Smooth muscle cell (in vitro differentiated cells): ENCODE results near the gene SLC6A13. TPM values are rescaled to one million over a fixed set of nuclear protein-coding genes. Genes with fewer than 3 reads are reported as not detected.

ENCODE experiments used
- DNase-seq: peaks from one replicate; lab custom pipeline; 2025; ENCODE audit not compliant: unreplicated experiment; lab: John Stamatoyannopoulos, UW
- H2AFZ ChIP-seq: fragments of 200-600 bp; sonication (generic); 2 replicates; pipeline ENCODE4 v1.6.0; 2016; ENCODE audit warnings: antibody characterized with exemption, low read depth, mild to moderate bottlenecking
- H3F3A ChIP-seq: fragments of 200-600 bp; sonication (generic); 2 replicates; pipeline ENCODE4 v1.6.0; 2017; ENCODE audit warnings: antibody characterized with exemption, low read depth
- H3K27ac ChIP-seq: fragments of 200-600 bp; sonication (generic); 2 replicates; pipeline ENCODE4 v1.5.1; 2016; ENCODE audit warnings: low read depth, mild to moderate bottlenecking
- H3K27me3 ChIP-seq: fragments of 200-600 bp; sonication (generic); 2 replicates; pipeline ENCODE4 v1.6.1; 2016; ENCODE audit warnings: low read depth, mild to moderate bottlenecking
- H3K36me3 ChIP-seq: fragments of 200-600 bp; sonication (generic); 2 replicates; pipeline ENCODE4 v1.5.1; 2016; ENCODE audit warnings: low read depth
- H3K4me1 ChIP-seq: fragments of 200-600 bp; sonication (generic); 2 replicates; pipeline ENCODE4 v1.5.1; 2016; ENCODE audit warnings: low read depth
- H3K4me2 ChIP-seq: fragments of 200-600 bp; sonication (generic); 2 replicates; pipeline ENCODE4 v1.6.0; 2016; ENCODE audit warnings: mild to moderate bottlenecking
- H3K4me3 ChIP-seq: fragments of 200-600 bp; sonication (generic); 2 replicates; pipeline ENCODE4 v1.5.1; 2016; ENCODE audit warnings: mild to moderate bottlenecking
- H3K79me2 ChIP-seq: fragments of 200-600 bp; sonication (generic); 2 replicates; pipeline ENCODE4 v1.6.0; 2016; ENCODE audit warnings: low read depth, mild to moderate bottlenecking
- H3K9ac ChIP-seq: fragments of 200-600 bp; sonication (generic); 2 replicates; pipeline ENCODE4 v1.6.0; 2016; ENCODE audit warnings: low read depth
- H3K9me3 ChIP-seq: fragments of 200-600 bp; sonication (generic); replicated peaks from 2 replicates; pipeline ENCODE4 v1.5.1; 2016; ENCODE audit warnings: low read depth
- H4K20me1 ChIP-seq: fragments of 200-600 bp; sonication (generic); 2 replicates; pipeline ENCODE4 v1.6.0; 2016; ENCODE audit warnings: low read depth
- CTCF ChIP-seq: fragments of 200-600 bp; sonication (generic); IDR thresholded peaks from 2 replicates; pipeline ENCODE4 v1.5.1; 2017; ENCODE audit warnings: borderline replicate concordance, mild to moderate bottlenecking, antibody characterized with exemption; ENCODE audit not compliant: insufficient read depth, poor library complexity, severe bottlenecking
- WGBS: methylation state at CpG from one replicate; pipeline ENCODE4 v1.1.7; 2016; ENCODE audit warnings: low lambda C conversion rate; 5-methylcytosine and 5-hydroxymethylcytosine counted together
- polyA plus RNA-seq: library from polyadenylated mRNA; unstranded; fragments of >200 nt; fragmentation: Nextera tagmentation; extraction: Ambion mirVana; gene quantifications from 2 replicates; pipeline ENCODE4 v1.2.1, GENCODE V29; 2016
- total RNA-seq: library from RNA; depleted of rRNA; stranded (reverse); fragments of >200 nt; gene quantifications from 2 replicates; pipeline ENCODE4 v1.2.3, GENCODE V29; 2014

SLC6A13 gene
- total and polyA plus RNA-seq, 2 experiments from 2014 or later = 0.45 to 0.66 TPM

- H3K9ac ChIP-seq = no peak overlapping the region
- no peaks in the 10 kb centered on the region for H3K4me1 ChIP-seq
- H3K4me2 ChIP-seq = no peak overlapping the region
- H3K27me3 ChIP-seq = no peaks in the 10 kb centered on the region
- TF ChIP-seq CTCF = no peak
- H3K9me3 ChIP-seq = no peaks in the 10 kb centered on the region
- no peak for DNase-seq
- WGBS = 88% methylated on average over 11 of the region's 11 CpGs
- no peak overlapping the region for H3K4me3 ChIP-seq
- H4K20me1 ChIP-seq = no peaks in the 10 kb centered on the region
- no peaks in the 10 kb centered on the region for H3F3A ChIP-seq
- no peak overlapping the region for H3K27ac ChIP-seq
- H3K79me2 ChIP-seq = no peaks in the 10 kb centered on the region
- no peak overlapping the region for H2AFZ ChIP-seq
- no peaks in the 10 kb centered on the region for H3K36me3 ChIP-seq
These were observed 38.8 kb downstream of the SLC6A13 start for GRCh38 chr12:223841-224240.

GRCh38 chr12:221736-222135 lies 40.9 kb downstream of the SLC6A13 start:
- TF ChIP-seq CTCF = no peak
- H3K9me3 ChIP-seq = no peaks in the 10 kb centered on the region
- no peaks in the 10 kb centered on the region for H3F3A ChIP-seq
- no peak overlapping the region for H3K9ac ChIP-seq
- H3K27ac ChIP-seq = no peak overlapping the region
- WGBS = 93% methylated on average over 6 of the region's 6 CpGs
- H3K36me3 ChIP-seq = no peaks in the 10 kb centered on the region
- no peaks in the 10 kb centered on the region for H3K79me2 ChIP-seq
- H3K4me2 ChIP-seq = no peak overlapping the region
- no peaks in the 10 kb centered on the region for H3K27me3 ChIP-seq
- H4K20me1 ChIP-seq = no peaks in the 10 kb centered on the region
- DNase-seq = no peak
- no peak overlapping the region for H2AFZ ChIP-seq
- no peaks in the 10 kb centered on the region for H3K4me1 ChIP-seq
- no peak overlapping the region for H3K4me3 ChIP-seq

GRCh38 chr12:220946-221550 lies 41.6 kb downstream of the SLC6A13 start:
- no peaks in the 10 kb centered on the region for H3K79me2 ChIP-seq
- 94% methylated on average over 19 of the region's 19 CpGs for WGBS
- no peak overlapping the region for H2AFZ ChIP-seq

More at GRCh38 chr12:220946-221550, 41.6 kb downstream of the SLC6A13 start:
- no peak for TF ChIP-seq CTCF
- no peak for DNase-seq
- H3F3A ChIP-seq = no peaks in the 10 kb centered on the region
- no peak overlapping the region for H3K4me2 ChIP-seq
- no peaks in the 10 kb centered on the region for H3K27me3 ChIP-seq
- no peaks in the 10 kb centered on the region for H3K9me3 ChIP-seq
- H3K4me3 ChIP-seq = no peak overlapping the region
- no peak overlapping the region for H3K27ac ChIP-seq
- H3K9ac ChIP-seq = no peak overlapping the region
- no peaks in the 10 kb centered on the region for H3K36me3 ChIP-seq
- no peaks in the 10 kb centered on the region for H3K4me1 ChIP-seq
- H4K20me1 ChIP-seq = no peaks in the 10 kb centered on the region
